ENCODE data around the gene AATK.

DNA sequence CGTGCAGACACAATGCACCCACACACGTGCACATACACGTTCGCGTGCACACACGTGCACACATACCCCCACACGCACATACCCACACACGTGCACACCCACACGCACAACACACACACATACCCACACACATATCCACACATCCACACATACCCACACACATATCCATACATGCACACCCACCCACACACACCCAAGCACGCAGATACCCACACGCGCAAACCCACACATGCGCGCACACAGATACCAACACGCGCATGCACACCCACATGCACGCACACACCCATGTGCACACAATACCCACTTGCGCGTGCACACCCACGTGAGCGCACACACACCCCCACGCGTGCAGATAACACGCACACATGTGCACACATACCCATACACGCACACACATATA, 27.5 kb downstream of the AATK start:
- TF ChIP-seq, protein P1, sequence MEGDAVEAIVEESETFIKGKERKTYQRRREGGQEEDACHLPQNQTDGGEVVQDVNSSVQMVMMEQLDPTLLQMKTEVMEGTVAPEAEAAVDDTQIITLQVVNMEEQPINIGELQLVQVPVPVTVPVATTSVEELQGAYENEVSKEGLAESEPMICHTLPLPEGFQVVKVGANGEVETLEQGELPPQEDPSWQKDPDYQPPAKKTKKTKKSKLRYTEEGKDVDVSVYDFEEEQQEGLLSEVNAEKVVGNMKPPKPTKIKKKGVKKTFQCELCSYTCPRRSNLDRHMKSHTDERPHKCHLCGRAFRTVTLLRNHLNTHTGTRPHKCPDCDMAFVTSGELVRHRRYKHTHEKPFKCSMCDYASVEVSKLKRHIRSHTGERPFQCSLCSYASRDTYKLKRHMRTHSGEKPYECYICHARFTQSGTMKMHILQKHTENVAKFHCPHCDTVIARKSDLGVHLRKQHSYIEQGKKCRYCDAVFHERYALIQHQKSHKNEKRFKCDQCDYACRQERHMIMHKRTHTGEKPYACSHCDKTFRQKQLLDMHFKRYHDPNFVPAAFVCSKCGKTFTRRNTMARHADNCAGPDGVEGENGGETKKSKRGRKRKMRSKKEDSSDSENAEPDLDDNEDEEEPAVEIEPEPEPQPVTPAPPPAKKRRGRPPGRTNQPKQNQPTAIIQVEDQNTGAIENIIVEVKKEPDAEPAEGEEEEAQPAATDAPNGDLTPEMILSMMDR (conservative IDR thresholded peaks at IDR 0.05; ENCODE audit: low read depth, low read length), result no peak
- TF ChIP-seq POLR2A (IDR thresholded peaks at IDR 0.05; ENCODE audit: low read depth, low read length) (no peak), FOS (IDR thresholded peaks at IDR 0.05; ENCODE audit: low read depth, low read length) (no peak), CEBPB (IDR thresholded peaks at IDR 0.05; ENCODE audit: low read depth, low read length) (no peak), MAFK (IDR thresholded peaks at IDR 0.05; ENCODE audit: low read depth, low read length) (no peak)
- TF ChIP-seq, protein P2, sequence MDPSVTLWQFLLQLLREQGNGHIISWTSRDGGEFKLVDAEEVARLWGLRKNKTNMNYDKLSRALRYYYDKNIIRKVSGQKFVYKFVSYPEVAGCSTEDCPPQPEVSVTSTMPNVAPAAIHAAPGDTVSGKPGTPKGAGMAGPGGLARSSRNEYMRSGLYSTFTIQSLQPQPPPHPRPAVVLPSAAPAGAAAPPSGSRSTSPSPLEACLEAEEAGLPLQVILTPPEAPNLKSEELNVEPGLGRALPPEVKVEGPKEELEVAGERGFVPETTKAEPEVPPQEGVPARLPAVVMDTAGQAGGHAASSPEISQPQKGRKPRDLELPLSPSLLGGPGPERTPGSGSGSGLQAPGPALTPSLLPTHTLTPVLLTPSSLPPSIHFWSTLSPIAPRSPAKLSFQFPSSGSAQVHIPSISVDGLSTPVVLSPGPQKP (IDR thresholded peaks at IDR 0.05; ENCODE audit: borderline replicate concordance, low read depth, low read length), result no peak

All from IMR-90 (cell line).